Retinal pigment epithelial cell (primary cell): ENCODE data around the gene COL27A1.

Source experiments
- DNase-seq: peaks from one replicate; pipeline ENCODE4 v3.0.0-alpha.2; 2010; ENCODE audit warnings: low read depth
- H3K4me3 ChIP-seq: 2 replicates; pipeline ENCODE4 v1.5.1; 2011; ENCODE audit warnings: mild to moderate bottlenecking, low read length, control low read depth, moderate library complexity
- CTCF ChIP-seq: conservative IDR thresholded peaks from 2 replicates; pipeline ENCODE4 v1.5.1; 2011; ENCODE audit warnings: low read depth, low read length, control low read depth, inconsistent platforms

COL27A1 gene

GRCh38 chr9:114336157-114336556, 180.8 kb downstream of the COL27A1 start:
- H3K4me3 ChIP-seq = no peak overlapping the region
- TF ChIP-seq CTCF = no peak
- DNase-seq = no peak

GRCh38 chr9:114336699-114337395, 181.5 kb downstream of the COL27A1 start:
- DNase-seq = no peak
- TF ChIP-seq CTCF = no peak

GRCh38 chr9:114338187-114338586, 182.8 kb downstream of the COL27A1 start:
- no peak overlapping the region for H3K4me3 ChIP-seq
- no peak for TF ChIP-seq CTCF
- no peak for DNase-seq

More at GRCh38 chr9:114336699-114337395, 181.5 kb downstream of the COL27A1 start:
- H3K4me3 ChIP-seq = no peak overlapping the region

- H3K4me3 ChIP-seq = no peak overlapping the region
- peak; percentile 94 for TF ChIP-seq CTCF
- no peak for DNase-seq
These were observed 184.0 kb downstream of the COL27A1 start for GRCh38 chr9:114339130-114339908.

GRCh38 chr9:114341152-114341830, 186.0 kb downstream of the COL27A1 start:
- DNase-seq = no peak
- no peak overlapping the region for H3K4me3 ChIP-seq
- TF ChIP-seq CTCF = no peak

GRCh38 chr9:114341991-114342390, 186.7 kb downstream of the COL27A1 start:
- no peak for TF ChIP-seq CTCF
- no peak overlapping the region for H3K4me3 ChIP-seq
- no peak for DNase-seq
